KMS-11 (cell line): ENCODE data around the gene ABCA10.
"Not testable (repeated sequence)": the region's sequence is repeated elsewhere in the genome, so short reads cannot be mapped to it uniquely, and the experiment has no call there.

Experiments used
- H2AFZ ChIP-seq: fragments of 200-600 bp; sonication (generic); 2 replicates; pipeline ENCODE4 v1.6.1; 2016; ENCODE audit warnings: antibody characterized with exemption, mixed run types, low read depth
- H3K27ac ChIP-seq: fragments of 200-600 bp; sonication (generic); 2 replicates; pipeline ENCODE4 v1.6.1; 2016; ENCODE audit warnings: mild to moderate bottlenecking, mixed run types
- H3K27me3 ChIP-seq: fragments of 200-600 bp; sonication (generic); 2 replicates; pipeline ENCODE4 v1.6.1; 2017; ENCODE audit warnings: mild to moderate bottlenecking, low read depth, mixed run types, moderate library complexity; ENCODE audit not compliant: insufficient read depth
- H3K36me3 ChIP-seq: fragments of 200-600 bp; sonication (generic); 2 replicates; pipeline ENCODE4 v1.6.1; 2017; ENCODE audit warnings: mild to moderate bottlenecking, mixed run types; ENCODE audit not compliant: insufficient read depth
- H3K4me1 ChIP-seq: fragments of 200-600 bp; sonication (generic); 2 replicates; pipeline ENCODE4 v1.6.1; 2016; ENCODE audit warnings: mild to moderate bottlenecking, low read depth, mixed run types; ENCODE audit not compliant: poor library complexity, severe bottlenecking
- H3K4me2 ChIP-seq: fragments of 200-600 bp; sonication (generic); 2 replicates; pipeline ENCODE4 v1.7.0; 2016; ENCODE audit warnings: mild to moderate bottlenecking, mixed run types
- H3K4me3 ChIP-seq: fragments of 200-600 bp; sonication (generic); IDR thresholded peaks from 2 replicates; pipeline ENCODE4 v1.6.1; 2017; ENCODE audit warnings: low read depth, low read length, mixed read lengths; ENCODE audit not compliant: insufficient read depth
- H3K79me2 ChIP-seq: fragments of 200-600 bp; sonication (generic); 2 replicates; pipeline ENCODE4 v1.6.1; 2016; ENCODE audit warnings: low read depth, mixed run types; ENCODE audit not compliant: insufficient read depth
- H3K9ac ChIP-seq: fragments of 200-600 bp; sonication (generic); 2 replicates; pipeline ENCODE4 v1.6.1; 2016; ENCODE audit warnings: mild to moderate bottlenecking, mixed run types
- H4K20me1 ChIP-seq: fragments of 200-600 bp; sonication (generic); 2 replicates; pipeline ENCODE4 v1.6.1; 2016; ENCODE audit warnings: mild to moderate bottlenecking, mixed run types; ENCODE audit not compliant: insufficient read depth
- CTCF ChIP-seq: fragments of 200-600 bp; sonication (generic); conservative IDR thresholded peaks from 2 replicates; pipeline ENCODE4 v1.6.1; 2017; ENCODE audit warnings: low read depth, mild to moderate bottlenecking, antibody characterized with exemption, low read length, moderate library complexity, mixed read lengths

ABCA10 gene

DNA sequence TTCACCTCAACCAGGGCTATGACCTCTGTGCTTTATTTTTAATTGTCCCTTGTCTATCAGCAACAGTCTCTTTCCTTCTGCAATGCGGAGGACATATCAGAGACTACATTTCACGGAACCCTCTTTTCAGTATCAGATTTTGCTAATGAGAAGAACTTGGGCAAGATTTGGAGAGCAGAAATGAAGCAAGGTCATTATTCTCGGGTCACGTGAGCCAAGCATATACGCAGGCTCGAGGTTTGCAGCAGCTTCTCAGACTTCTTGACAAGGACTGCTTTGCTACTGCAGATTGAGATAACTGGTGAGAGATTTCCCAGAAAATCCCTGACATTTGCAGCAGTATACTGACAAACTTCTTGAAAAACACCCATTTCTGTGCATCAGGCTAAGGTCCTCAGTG lies 30.4 kb downstream of the ABCA10 start:
- H3K4me3 ChIP-seq: no peak overlapping the region
- no peaks in the 10 kb centered on the region for H3K27me3 ChIP-seq
- no peak overlapping the region for H3K27ac ChIP-seq
- no peaks in the 10 kb centered on the region for H3K36me3 ChIP-seq
- no peak for TF ChIP-seq CTCF
- H3K79me2 ChIP-seq: no peaks in the 10 kb centered on the region
- H4K20me1 ChIP-seq: no peaks in the 10 kb centered on the region
- no peak overlapping the region for H3K9ac ChIP-seq
- H3K4me2 ChIP-seq: no peak overlapping the region
- H3K4me1 ChIP-seq: no peaks in the 10 kb centered on the region
- no peak overlapping the region for H2AFZ ChIP-seq

DNA sequence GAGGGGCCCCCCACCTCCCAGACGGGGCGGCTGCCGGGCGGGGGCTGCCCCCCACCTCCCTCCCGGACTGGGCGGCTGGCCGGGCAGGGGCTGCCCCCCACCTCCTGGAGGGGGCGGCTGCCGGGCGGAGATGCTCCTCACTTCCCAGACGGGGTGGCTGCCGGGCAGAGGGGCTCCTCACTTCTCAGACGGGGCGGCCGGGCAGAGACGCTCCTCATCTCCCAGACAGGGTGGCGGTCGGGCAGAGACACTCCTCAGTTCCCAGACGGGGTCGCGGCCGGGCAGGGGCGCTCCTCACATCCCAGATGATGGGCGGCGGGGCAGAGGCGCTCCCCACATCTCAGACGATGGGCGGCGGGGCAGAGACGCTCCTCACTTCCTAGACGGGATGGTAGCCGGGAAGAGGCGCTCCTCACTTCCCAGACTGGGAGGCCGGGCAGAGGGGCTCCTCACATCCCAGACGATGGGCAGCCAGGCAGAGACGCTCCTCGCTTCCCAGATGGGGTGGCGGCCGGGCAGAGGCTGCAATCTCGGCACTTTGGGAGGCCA lies 32.4 kb downstream of the ABCA10 start:
- H3K27me3 ChIP-seq, H3K4me2 ChIP-seq, H3K27ac ChIP-seq, H3K9ac ChIP-seq, H4K20me1 ChIP-seq, H3K4me1 ChIP-seq, H3K36me3 ChIP-seq, H2AFZ ChIP-seq, H3K79me2 ChIP-seq, H3K4me3 ChIP-seq: not testable (repeated sequence)

DNA sequence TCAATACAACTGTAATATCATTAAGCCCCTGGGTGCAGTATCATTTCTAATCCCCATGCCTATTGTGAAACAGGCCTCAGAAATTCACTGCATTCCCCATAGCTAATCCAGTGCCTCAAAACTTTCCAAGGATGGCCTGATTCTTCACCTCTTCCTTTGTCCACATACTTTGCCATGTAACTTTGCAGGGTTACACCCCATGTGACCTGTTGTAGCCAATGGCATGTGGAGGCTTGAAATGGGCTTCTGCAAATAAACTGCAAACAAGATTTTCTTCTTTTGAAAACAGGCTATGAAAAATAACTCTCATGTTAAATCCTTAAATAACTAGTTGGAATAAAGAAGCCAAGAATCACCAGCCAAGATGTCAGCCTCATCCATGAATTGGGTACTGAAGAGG lies 35.9 kb downstream of the ABCA10 start:
- no peaks in the 10 kb centered on the region for H3K4me1 ChIP-seq
- TF ChIP-seq CTCF: no peak
- H3K36me3 ChIP-seq: no peaks in the 10 kb centered on the region
- H3K4me2 ChIP-seq: no peak overlapping the region
- no peak overlapping the region for H3K27ac ChIP-seq
- no peaks in the 10 kb centered on the region for H3K79me2 ChIP-seq
- no peak overlapping the region for H2AFZ ChIP-seq
- H3K4me3 ChIP-seq: no peak overlapping the region
- H3K27me3 ChIP-seq: no peaks in the 10 kb centered on the region
- no peak overlapping the region for H3K9ac ChIP-seq
- no peaks in the 10 kb centered on the region for H4K20me1 ChIP-seq

- H3K4me2 ChIP-seq: no peak overlapping the region
- H3K27ac ChIP-seq: no peak overlapping the region
- H3K9ac ChIP-seq: no peak overlapping the region
- H4K20me1 ChIP-seq: no peaks in the 10 kb centered on the region
- H3K4me3 ChIP-seq: no peak overlapping the region
- no peaks in the 10 kb centered on the region for H3K4me1 ChIP-seq
- no peaks in the 10 kb centered on the region for H3K27me3 ChIP-seq
- no peak for TF ChIP-seq CTCF
- no peaks in the 10 kb centered on the region for H3K36me3 ChIP-seq
- no peaks in the 10 kb centered on the region for H3K79me2 ChIP-seq
- H2AFZ ChIP-seq: no peak overlapping the region
These were observed 39.8 kb downstream of the ABCA10 start for GRCh38 chr17:69188796-69189195.

DNA sequence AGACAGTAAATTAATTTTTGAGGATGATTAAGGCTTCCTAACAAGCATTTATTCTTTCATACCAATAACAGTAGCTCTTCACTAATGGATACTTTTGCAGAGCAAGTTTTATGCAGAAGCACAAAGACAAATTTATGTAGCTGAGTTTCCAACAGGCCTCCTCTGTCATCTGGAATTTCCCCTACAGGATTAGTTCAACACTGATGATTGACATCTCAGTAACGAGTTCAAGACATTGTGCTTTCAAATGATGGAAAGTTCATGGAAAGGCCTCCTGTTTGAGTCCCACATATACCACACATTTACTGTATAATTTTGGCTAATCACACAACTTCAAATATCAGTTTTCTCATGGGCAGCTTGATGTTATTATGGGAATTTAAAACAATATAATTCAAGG lies 40.6 kb downstream of the ABCA10 start:
- Histone ChIP-seq H3K36me3 (no peaks in the 10 kb centered on the region), H3K4me2 (no peak overlapping the region), H4K20me1 (no peaks in the 10 kb centered on the region), H3K27me3 (no peaks in the 10 kb centered on the region), H3K79me2 (no peaks in the 10 kb centered on the region), H3K4me1 (no peaks in the 10 kb centered on the region), H3K27ac (no peak overlapping the region), H3K4me3 (no peak overlapping the region), H2AFZ (no peak overlapping the region), H3K9ac (no peak overlapping the region)
- no peak for TF ChIP-seq CTCF
